GM12878 (cell line): ENCODE measurements around the gene IDH3A. TPM values are rescaled to one million over a fixed set of nuclear protein-coding genes. Genes with fewer than 3 reads are reported as not detected.

Experiments used
- ATAC-seq: fragments of 200-7000 bp; cut with Tn5 transposase; 3 replicates; pipeline ENCODE4 v1.9.1; 2020; ENCODE audit warnings: mild to moderate bottlenecking, moderate library complexity
- BruUV-seq: library from RNA; stranded (reverse); fragments of 400-500 nt; replicated peaks from 2 replicates; lab custom pipeline; 2021; lab: Mats Ljungman, UMichigan
- CTCF ChIA-PET: fragments of 300-600 bp; sonication (Branson Sonifier 250); formaldehyde crosslinking; extraction: SDS; loops from one replicate; lab custom pipeline; 2021; ENCODE audit warnings: inconsistent platforms; lab: Yijun Ruan, JAX
- POLR2A ChIA-PET: fragments of 350-600 bp; formaldehyde crosslinking; extraction: SDS; loops from one replicate; lab custom pipeline; 2021; ENCODE audit warnings: inconsistent platforms; lab: Charles Lee
- RAD21 ChIA-PET: fragments of 300-600 bp; sonication (Branson Sonifier 250); formaldehyde crosslinking; loops from one replicate; lab custom pipeline; 2023; ENCODE audit warnings: antibody characterized with exemption; ENCODE audit not compliant: unreplicated experiment; lab: Charles Lee
- SMC1A ChIA-PET: fragments of 300-600 bp; sonication (Branson Sonifier 250); formaldehyde crosslinking; loops from one replicate; lab custom pipeline; 2023; ENCODE audit not compliant: unreplicated experiment, uncharacterized antibody; lab: Charles Lee
- DNase-seq: peaks from one replicate; pipeline ENCODE4 v3.0.0-alpha.2; 2011; ENCODE audit warnings: low read depth, low spot score
- FAIRE-seq: peaks from 3 replicates; lab custom pipeline; 2011; peaks lifted over from hg19 to GRCh38; lab: Jason Lieb, UNC
- H2AFZ ChIP-seq: 2 replicates; pipeline ENCODE4 v1.6.0; 2011; ENCODE audit warnings: low read depth, low read length, control low read depth; ENCODE audit not compliant: control insufficient read depth
- H3K27ac ChIP-seq: 2 replicates; pipeline ENCODE4 v1.5.1; 2011; ENCODE audit warnings: control low read depth; ENCODE audit not compliant: control insufficient read depth, insufficient read depth
- H3K27me3 ChIP-seq, 2 experiments: replicated peaks in 1 of 2; 2 replicates each; pipeline versions ENCODE4 v1.6.0 to v1.6.1; 2011; ENCODE audit warnings: low read length in 1 of 2; ENCODE audit not compliant: control insufficient read depth in 2 of 2, insufficient read depth in 2 of 2
- H3K36me3 ChIP-seq, 2 experiments: 2 replicates each; pipeline ENCODE4 v1.5.1; 2011; ENCODE audit warnings: low read length in 1 of 2; ENCODE audit not compliant: control insufficient read depth in 2 of 2, insufficient read depth in 2 of 2
- H3K4me1 ChIP-seq: 2 replicates; pipeline ENCODE4 v1.6.1; 2011; ENCODE audit warnings: mild to moderate bottlenecking, low read length, moderate library complexity, mixed read lengths; ENCODE audit not compliant: control insufficient read depth, insufficient read depth
- H3K4me2 ChIP-seq: 2 replicates; pipeline ENCODE4 v1.6.0; 2011; ENCODE audit warnings: control low read depth; ENCODE audit not compliant: control insufficient read depth, insufficient read depth
- H3K4me3 ChIP-seq: fragments of 200-600 bp; sonication (generic); 2 replicates; pipeline ENCODE4 v1.5.1; 2016
- H3K79me2 ChIP-seq: 2 replicates; pipeline ENCODE4 v1.6.0; 2011; ENCODE audit warnings: low read length; ENCODE audit not compliant: control insufficient read depth, insufficient read depth
- H3K9ac ChIP-seq: 2 replicates; pipeline ENCODE4 v1.8.0; 2011; ENCODE audit warnings: low read length, control low read depth, mixed read lengths; ENCODE audit not compliant: control insufficient read depth, insufficient read depth
- H3K9me3 ChIP-seq: replicated peaks from 3 replicates; pipeline ENCODE4 v1.5.1; 2011; ENCODE audit warnings: mild to moderate bottlenecking, low read length; ENCODE audit not compliant: control insufficient read depth, insufficient read depth
- H4K20me1 ChIP-seq: 2 replicates; pipeline ENCODE4 v1.6.0; 2011; ENCODE audit not compliant: control insufficient read depth, insufficient read depth
- CBFB ChIP-seq: IDR thresholded peaks from 2 replicates; pipeline ENCODE4 v1.6.1; 2016; ENCODE audit warnings: antibody characterized with exemption, low read depth
- HDGF ChIP-seq: fragments of 450-650 bp; IDR thresholded peaks from 2 replicates; pipeline ENCODE4 v1.6.1; 2016; ENCODE audit warnings: antibody characterized with exemption
- MXI1 ChIP-seq: fragments of 150-350 bp; IDR thresholded peaks from 2 replicates; pipeline ENCODE4 v1.6.1; 2011; ENCODE audit warnings: low read depth, mild to moderate bottlenecking, inconsistent platforms, low read length, improper control_type of control experiment
- NFYA ChIP-seq: IDR thresholded peaks from 2 replicates; pipeline ENCODE4 v1.6.1; 2011; ENCODE audit warnings: low read depth, mild to moderate bottlenecking, low read length, improper control_type of control experiment, borderline replicate concordance
- STAT3 ChIP-seq: IDR thresholded peaks from 2 replicates; pipeline ENCODE4 v1.6.1; 2011; ENCODE audit warnings: low read depth, low read length, improper control_type of control experiment
- WGBS: methylation state at CpG from one replicate; pipeline ENCODE4 v1.1.6; 2016; ENCODE audit warnings: low lambda C conversion rate; ENCODE audit not compliant: insufficient replicate concordance, insufficient coverage; ENCODE audit errors: missing lambda C conversion rate; 5-methylcytosine and 5-hydroxymethylcytosine counted together
- in situ Hi-C: fragments of 300-500 bp; cut with MboI; formaldehyde crosslinking; loops from 9 replicates; pipeline ENCODE4 v1.14.3; 2018; ENCODE audit warnings: mixed read lengths
- intact Hi-C: fragments of 100-400 bp; cut with micrococcal nuclease; formaldehyde crosslinking; loops from one replicate; pipeline ENCODE4 v1.14.2; 2022; ENCODE audit not compliant: unreplicated experiment
- polyA plus RNA-seq, 11 experiments: library from polyadenylated mRNA; depleted of rRNA in 4 of 11; unstranded in 6 of 11; stranded (reverse) in 5 of 11; fragments of >200 nt; fragmentation: Nextera tagmentation in 4 of 11; fragmentation: Illumina TruSeq in 1 of 11; extraction: Ambion mirVana in 4 of 11; extraction: Trizol in 1 of 11; gene quantifications; 1 replicate in 1 of 11; 2 replicates in 10 of 11; pipeline versions ENCODE4 v1.2.1 to v1.2.3, GENCODE V29; 2011 to 2016; ENCODE audit warnings: inconsistent platforms in 2 of 11, missing spikeins in 2 of 11, low read depth in 1 of 11
- total RNA-seq, 4 experiments: library from RNA; depleted of rRNA in 3 of 4; stranded (reverse); fragments of >200 nt in 3 of 4; fragmentation: Illumina TruSeq in 1 of 4; extraction: Trizol in 1 of 4; gene quantifications; 2 replicates each; pipeline versions ENCODE4 v1.2.1 to v1.2.3, GENCODE V29; 2013 to 2021
- TF ChIP-seq, protein P1 (sequence below): fragments of 450-650 bp; formaldehyde crosslinking; IDR thresholded peaks from 2 replicates; pipeline ENCODE4 v1.4.0; 2020; ENCODE audit warnings: mild to moderate bottlenecking, moderate library complexity

IDH3A gene
- total and polyA plus RNA-seq, 10 of the 15 experiments (the other 5 are each of a cell fraction or from before 2014, with no cell fraction given), result 83.9 to 254 (median 195) TPM

DNA sequence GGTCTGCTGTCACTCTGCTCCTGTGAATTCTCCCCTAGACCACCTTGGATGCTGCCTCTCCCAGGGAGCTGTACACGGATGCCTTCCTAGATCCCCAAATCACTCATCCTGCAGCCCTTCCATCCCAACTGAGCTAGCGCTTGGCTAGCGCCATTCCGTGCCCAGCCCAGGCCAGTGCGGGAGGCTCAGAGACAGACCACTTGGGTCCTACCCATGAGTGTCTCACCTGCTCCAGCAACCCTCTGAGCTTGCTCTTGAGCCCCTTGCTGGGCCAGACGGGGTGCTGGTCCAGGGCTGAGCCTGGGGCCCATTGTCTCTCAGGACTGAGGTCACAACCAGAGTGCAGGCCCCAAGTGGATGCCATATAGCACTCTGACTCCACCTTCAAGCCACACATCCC is 39.1 kb upstream of the IDH3A start:
- RAD21 ChIA-PET, result interaction anchor here (1.1 to 10.3 kb wide), 9 partner anchors 39 to 151 kb away, joined by 3 to 157 read pairs (median 31); no protein-coding TSS in a partner anchor
- no TSS peak for BruUV-seq
- DNase-seq, result no peak

More for the DNA sequence above, 39.1 kb upstream of the IDH3A start:
- H3K4me2 ChIP-seq, result no peak overlapping the region
- POLR2A ChIA-PET, result interaction anchor here (0.5 kb wide), 1 partner anchor 142 kb away, joined by 3 read pairs; no protein-coding TSS in a partner anchor
- H3K36me3 ChIP-seq, result no peaks in the 10 kb centered on the region
- no peaks in the 10 kb centered on the region for H3K27me3 ChIP-seq
- no peak overlapping the region for H3K27ac ChIP-seq
- WGBS, result 68% methylated on average over 6 of the region's 6 CpGs
- SMC1A ChIA-PET, result interaction anchor here (0.5 to 13.4 kb wide), 9 partner anchors 13 to 153 kb away, joined by 3 to 184 read pairs (median 29); partner anchors contain the start of gene TBC1D2B
- in situ Hi-C loops (loop anchor here (5.0 to 10.0 kb wide), 4 partner anchors 87 to 605 kb away; no protein-coding TSS in a partner anchor), intact Hi-C loops (loop anchor here (5.0 kb wide), 2 partner anchors 312 to 372 kb away; no protein-coding TSS in a partner anchor)
- H3K9me3 ChIP-seq, result no peaks in the 10 kb centered on the region
- FAIRE-seq, result no peak
- ATAC-seq, result no peak
- no peaks in the 10 kb centered on the region for H3K79me2 ChIP-seq
- CTCF ChIA-PET, result interaction anchor here (1.2 to 14.0 kb wide), 13 partner anchors 22 to 153 kb away, joined by 3 to 327 read pairs (median 60); partner anchors contain the start of genes CIB2 and TBC1D2B
- no peaks in the 10 kb centered on the region for H4K20me1 ChIP-seq
- no peak overlapping the region for H3K4me3 ChIP-seq
- H3K4me1 ChIP-seq, result peaks cover 11% of the 10 kb centered on the region
- H3K9ac ChIP-seq, result no peak overlapping the region
- H2AFZ ChIP-seq, result no peak overlapping the region
- TF ChIP-seq CBFB (no peak), STAT3 (no peak), NFYA (no peak), HDGF (no peak), MXI1 (no peak)
- TF ChIP-seq, protein P1, sequence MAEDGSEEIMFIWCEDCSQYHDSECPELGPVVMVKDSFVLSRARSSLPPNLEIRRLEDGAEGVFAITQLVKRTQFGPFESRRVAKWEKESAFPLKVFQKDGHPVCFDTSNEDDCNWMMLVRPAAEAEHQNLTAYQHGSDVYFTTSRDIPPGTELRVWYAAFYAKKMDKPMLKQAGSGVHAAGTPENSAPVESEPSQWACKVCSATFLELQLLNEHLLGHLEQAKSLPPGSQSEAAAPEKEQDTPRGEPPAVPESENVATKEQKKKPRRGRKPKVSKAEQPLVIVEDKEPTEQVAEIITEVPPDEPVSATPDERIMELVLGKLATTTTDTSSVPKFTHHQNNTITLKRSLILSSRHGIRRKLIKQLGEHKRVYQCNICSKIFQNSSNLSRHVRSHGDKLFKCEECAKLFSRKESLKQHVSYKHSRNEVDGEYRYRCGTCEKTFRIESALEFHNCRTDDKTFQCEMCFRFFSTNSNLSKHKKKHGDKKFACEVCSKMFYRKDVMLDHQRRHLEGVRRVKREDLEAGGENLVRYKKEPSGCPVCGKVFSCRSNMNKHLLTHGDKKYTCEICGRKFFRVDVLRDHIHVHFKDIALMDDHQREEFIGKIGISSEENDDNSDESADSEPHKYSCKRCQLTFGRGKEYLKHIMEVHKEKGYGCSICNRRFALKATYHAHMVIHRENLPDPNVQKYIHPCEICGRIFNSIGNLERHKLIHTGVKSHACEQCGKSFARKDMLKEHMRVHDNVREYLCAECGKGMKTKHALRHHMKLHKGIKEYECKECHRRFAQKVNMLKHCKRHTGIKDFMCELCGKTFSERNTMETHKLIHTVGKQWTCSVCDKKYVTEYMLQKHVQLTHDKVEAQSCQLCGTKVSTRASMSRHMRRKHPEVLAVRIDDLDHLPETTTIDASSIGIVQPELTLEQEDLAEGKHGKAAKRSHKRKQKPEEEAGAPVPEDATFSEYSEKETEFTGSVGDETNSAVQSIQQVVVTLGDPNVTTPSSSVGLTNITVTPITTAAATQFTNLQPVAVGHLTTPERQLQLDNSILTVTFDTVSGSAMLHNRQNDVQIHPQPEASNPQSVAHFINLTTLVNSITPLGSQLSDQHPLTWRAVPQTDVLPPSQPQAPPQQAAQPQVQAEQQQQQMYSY, result no peak
